Mesenchymal stem cell (in vitro differentiated cells and primary cell): ENCODE data around the gene PDGFA.

ENCODE experiments used
- DNase-seq: peaks from one replicate; pipeline ENCODE4 v3.0.0-alpha.2; 2013
- H2AFZ ChIP-seq: one replicate; pipeline ENCODE4 v1.6.1; 2013; ENCODE audit warnings: low read depth, mild to moderate bottlenecking, control low read depth, inconsistent platforms, low read length, moderate library complexity
- H2AK5ac ChIP-seq: 2 replicates; pipeline ENCODE4 v1.6.1; 2013; ENCODE audit warnings: low read length, moderate library complexity, mild to moderate bottlenecking, inconsistent platforms; ENCODE audit not compliant: severe bottlenecking
- H2BK120ac ChIP-seq: one replicate; pipeline ENCODE4 v1.6.1; 2013; ENCODE audit warnings: low read depth, mild to moderate bottlenecking, inconsistent platforms, low read length, moderate library complexity
- H2BK12ac ChIP-seq, 2 experiments: one replicate each; pipeline ENCODE4 v1.6.1; 2013; ENCODE audit warnings: inconsistent platforms in 2 of 2, low read length in 2 of 2, mild to moderate bottlenecking in 2 of 2, moderate library complexity in 2 of 2, control low read depth in 1 of 2
- H2BK15ac ChIP-seq: one replicate; pipeline ENCODE4 v1.6.1; 2013; ENCODE audit warnings: mild to moderate bottlenecking, low read depth, inconsistent platforms; ENCODE audit not compliant: poor library complexity, severe bottlenecking
- H2BK5ac ChIP-seq: 2 replicates; pipeline ENCODE4 v1.6.1; 2013; ENCODE audit warnings: low read depth, mild to moderate bottlenecking, low read length, control low read depth, inconsistent platforms; ENCODE audit not compliant: poor library complexity, severe bottlenecking
- H3K14ac ChIP-seq, 2 experiments: one replicate each; pipeline ENCODE4 v1.6.1; 2013; ENCODE audit warnings: inconsistent platforms in 2 of 2, low read length in 2 of 2, control low read depth in 1 of 2, mild to moderate bottlenecking in 1 of 2, moderate library complexity in 1 of 2
- H3K18ac ChIP-seq, 2 experiments: one replicate each; pipeline ENCODE4 v1.6.1; 2013; ENCODE audit warnings: inconsistent platforms in 2 of 2, low read length in 2 of 2, control low read depth in 1 of 2, low read depth in 1 of 2, mild to moderate bottlenecking in 1 of 2
- H3K23ac ChIP-seq, 2 experiments: one replicate each; pipeline ENCODE4 v1.6.1; 2013; ENCODE audit warnings: inconsistent platforms in 2 of 2, low read length in 2 of 2, mild to moderate bottlenecking in 2 of 2, moderate library complexity in 2 of 2, control low read depth in 1 of 2
- H3K27ac ChIP-seq: 2 replicates; pipeline ENCODE4 v1.5.1; 2013; ENCODE audit warnings: mild to moderate bottlenecking, moderate library complexity, low read length, control low read depth, inconsistent platforms; ENCODE audit not compliant: poor library complexity, severe bottlenecking
- H3K27me3 ChIP-seq, 2 experiments: 2 replicates each; pipeline versions ENCODE4 v1.6.1 to v1.7.0; 2013; ENCODE audit warnings: low read length in 2 of 2, mild to moderate bottlenecking in 2 of 2, moderate library complexity in 2 of 2, control low read depth in 1 of 2, inconsistent platforms in 1 of 2; ENCODE audit not compliant: control insufficient read depth in 1 of 2, insufficient read depth in 1 of 2
- H3K36me3 ChIP-seq, 2 experiments: 2 replicates each; pipeline versions ENCODE4 v1.6.1 to v1.7.0; 2013; ENCODE audit warnings: low read length in 2 of 2, control low read depth in 1 of 2, inconsistent platforms in 1 of 2, low read depth in 1 of 2, mild to moderate bottlenecking in 1 of 2; ENCODE audit not compliant: insufficient read depth in 2 of 2, control insufficient read depth in 1 of 2
- H3K4ac ChIP-seq, 2 experiments: one replicate each; pipeline ENCODE4 v1.6.1; 2013; ENCODE audit warnings: inconsistent platforms in 2 of 2, low read length in 2 of 2, mild to moderate bottlenecking in 2 of 2, moderate library complexity in 2 of 2, control low read depth in 1 of 2, low read depth in 1 of 2
- H3K4me1 ChIP-seq: 2 replicates; pipeline ENCODE4 v1.6.1; 2013; ENCODE audit warnings: low read depth, low read length, control low read depth; ENCODE audit not compliant: control insufficient read depth, insufficient read depth
- H3K4me2 ChIP-seq: 2 replicates; pipeline ENCODE4 v1.6.1; 2013; ENCODE audit warnings: low read length, mild to moderate bottlenecking, inconsistent platforms; ENCODE audit not compliant: poor library complexity, severe bottlenecking
- H3K4me3 ChIP-seq, 2 experiments: 2 replicates each; pipeline versions ENCODE4 v1.5.1 to v1.7.0; 2013; ENCODE audit warnings: low read length in 2 of 2, mild to moderate bottlenecking in 2 of 2, control low read depth in 1 of 2, low read depth in 1 of 2; ENCODE audit not compliant: insufficient read depth in 1 of 2
- H3K79me1 ChIP-seq: replicated peaks from 2 replicates; pipeline ENCODE4 v1.6.1; 2013; ENCODE audit warnings: mild to moderate bottlenecking, control low read depth, low read length, inconsistent platforms; ENCODE audit not compliant: poor library complexity, severe bottlenecking
- H3K9ac ChIP-seq: 2 replicates; pipeline ENCODE4 v1.7.0; 2013; ENCODE audit warnings: mild to moderate bottlenecking, low read length, moderate library complexity
- H3K9me3 ChIP-seq: 2 replicates; pipeline ENCODE4 v1.7.0; 2013; ENCODE audit warnings: mild to moderate bottlenecking, low read length; ENCODE audit not compliant: control insufficient read depth
- H4K8ac ChIP-seq: one replicate; pipeline ENCODE4 v1.6.1; 2013; ENCODE audit warnings: inconsistent platforms, mild to moderate bottlenecking, low read length, moderate library complexity
- H4K91ac ChIP-seq: one replicate; pipeline ENCODE4 v1.6.1; 2013; ENCODE audit warnings: mild to moderate bottlenecking, low read length, inconsistent platforms
- WGBS: methylation state at CpG from one replicate; pipeline ENCODE4 v1.1.7; 2013; ENCODE audit warnings: mixed read lengths; 5-methylcytosine and 5-hydroxymethylcytosine counted together

Gene PDGFA

GRCh38 chr7:455110-455928 is 64.3 kb downstream of the PDGFA start:
- 90% methylated on average over 39 of the region's 42 CpGs for WGBS
- H4K91ac ChIP-seq, result no peak overlapping the region
- no peak for DNase-seq

GRCh38 chr7:454356-455109 is 65.1 kb downstream of the PDGFA start:
- Histone ChIP-seq H3K27me3 (peaks cover 23 to 57% of the 10 kb centered on the region in 2 experiments), H3K27ac (no peak overlapping the region), H3K14ac (no peak overlapping the region), H3K23ac (no peak overlapping the region), H3K79me1 (no peaks in the 10 kb centered on the region), H2BK12ac (peak overlapping the region in 1 of 2 experiments; percentile 27), H3K36me3 (no peaks in the 10 kb centered on the region), H3K4me2 (no peak overlapping the region), H3K4me1 (peaks cover 44% of the 10 kb centered on the region), H3K4me3 (no peak overlapping the region), H2BK15ac (peak overlapping the region; percentile 37), H4K8ac (no peak overlapping the region), H3K18ac (no peak overlapping the region), H2BK120ac (no peak overlapping the region), H2BK5ac (no peak overlapping the region), H2AFZ (no peak overlapping the region), H3K4ac (no peak overlapping the region), H3K9ac (no peak overlapping the region), H3K9me3 (peaks cover 2% of the 10 kb centered on the region), H2AK5ac (no peak overlapping the region), H4K91ac (no peak overlapping the region)
- WGBS, result 94% methylated on average over 56 of the region's 56 CpGs
- no peak for DNase-seq

More at GRCh38 chr7:455110-455928, 64.3 kb downstream of the PDGFA start:
- Histone ChIP-seq H2AFZ (no peak overlapping the region), H3K27ac (no peak overlapping the region), H2BK12ac (no peak overlapping the region), H3K9ac (no peak overlapping the region), H2AK5ac (peak overlapping the region; percentile 21), H3K79me1 (no peaks in the 10 kb centered on the region), H3K4me3 (no peak overlapping the region), H3K9me3 (peaks cover 4% of the 10 kb centered on the region), H3K4ac (no peak overlapping the region), H3K36me3 (no peaks in the 10 kb centered on the region), H2BK15ac (peak overlapping the region; percentile 8), H3K4me2 (no peak overlapping the region), H3K14ac (no peak overlapping the region), H2BK120ac (no peak overlapping the region), H3K4me1 (peaks cover 52% of the 10 kb centered on the region), H4K8ac (no peak overlapping the region), H3K23ac (no peak overlapping the region), H3K18ac (no peak overlapping the region), H2BK5ac (no peak overlapping the region), H3K27me3 (peaks cover 22 to 56% of the 10 kb centered on the region in 2 experiments)

- Histone ChIP-seq H4K8ac (no peak overlapping the region), H4K91ac (no peak overlapping the region), H3K4me2 (no peak overlapping the region), H3K4ac (no peak overlapping the region), H2BK15ac (no peak overlapping the region), H3K9ac (no peak overlapping the region), H3K27me3 (peaks cover 26 to 59% of the 10 kb centered on the region in 2 experiments), H3K27ac (no peak overlapping the region), H2AK5ac (peak overlapping the region; percentile 64), H2BK5ac (no peak overlapping the region), H3K9me3 (no peaks in the 10 kb centered on the region), H3K18ac (no peak overlapping the region), H3K79me1 (no peaks in the 10 kb centered on the region), H3K14ac (no peak overlapping the region), H3K4me1 (peaks cover 44% of the 10 kb centered on the region), H3K23ac (no peak overlapping the region), H3K36me3 (no peaks in the 10 kb centered on the region), H2AFZ (no peak overlapping the region), H3K4me3 (no peak overlapping the region), H2BK12ac (no peak overlapping the region), H2BK120ac (no peak overlapping the region)
- no peak for DNase-seq
- WGBS, result 90% methylated on average over 25 of the region's 27 CpGs
These were observed 65.9 kb downstream of the PDGFA start for GRCh38 chr7:453597-454306.
